Measurements from ENCODE around the gene MAP9.
A peak's percentile ranks its signal among the peaks of the same experiment; 100 is the strongest.
"Not testable (repeated sequence)": the region's sequence is repeated elsewhere in the genome, so short reads cannot be mapped to it uniquely, and the experiment has no call there.

The MAP9 gene

GRCh38 chr4:155376387-155377268 lies at the start of gene MAP9:
Gene MAP9 (minus strand): TSS chr4:155376965. CDS start chr4:155375850, 1,115 bp downstream.
- peak within 1 kb of the TSS; percentile 77 for H3K4me3 ChIP-seq (ENCODE audit: low read depth, low read length)

DNA sequence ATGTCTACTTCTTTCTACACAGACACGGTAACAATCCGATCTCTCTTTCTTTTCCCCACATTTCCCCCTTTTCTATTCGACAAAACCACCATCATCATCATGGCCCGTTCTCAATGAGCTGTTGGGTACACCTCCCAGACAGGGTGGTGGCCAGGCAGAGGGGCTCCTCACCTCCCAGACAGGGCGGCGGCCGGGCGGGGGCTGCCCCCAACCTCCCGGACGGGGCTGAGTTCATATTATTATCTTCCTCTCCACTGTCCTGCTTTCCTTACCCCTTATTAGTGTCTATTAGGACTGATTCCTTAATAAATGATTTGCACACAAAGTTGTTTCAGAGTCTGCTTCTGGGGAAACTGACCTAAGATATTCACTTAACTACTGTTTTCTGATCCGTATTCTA lies 48.0 kb upstream of the MAP9 start:
- H3K4me3 ChIP-seq (ENCODE audit: low read depth, low read length) = not testable (repeated sequence)

GRCh38 chr4:155423671-155424070 lies 46.9 kb upstream of the MAP9 start:
- H3K4me3 ChIP-seq (ENCODE audit: low read depth, low read length) = no peak overlapping the region

DNA sequence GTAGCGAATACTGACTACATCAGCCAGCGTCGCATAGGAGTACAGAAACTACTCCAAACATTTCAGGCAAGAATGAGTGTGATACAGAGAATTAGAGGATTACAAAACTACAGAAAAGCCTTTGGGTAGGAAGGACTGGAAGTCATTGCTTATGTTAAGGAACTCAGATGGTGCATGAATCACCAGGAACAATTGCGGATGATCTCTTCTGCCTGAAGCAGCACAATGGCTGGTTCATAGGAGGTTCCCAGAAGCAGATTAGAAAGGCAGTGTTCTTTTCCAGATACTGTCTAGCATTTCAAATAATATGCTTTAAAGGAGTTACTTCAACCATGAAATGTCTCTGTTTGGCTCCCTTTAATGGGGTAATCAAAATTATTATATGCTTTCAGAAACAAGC lies 42.5 kb upstream of the MAP9 start:
- no peak overlapping the region for H3K4me3 ChIP-seq (ENCODE audit: low read depth, low read length)

DNA sequence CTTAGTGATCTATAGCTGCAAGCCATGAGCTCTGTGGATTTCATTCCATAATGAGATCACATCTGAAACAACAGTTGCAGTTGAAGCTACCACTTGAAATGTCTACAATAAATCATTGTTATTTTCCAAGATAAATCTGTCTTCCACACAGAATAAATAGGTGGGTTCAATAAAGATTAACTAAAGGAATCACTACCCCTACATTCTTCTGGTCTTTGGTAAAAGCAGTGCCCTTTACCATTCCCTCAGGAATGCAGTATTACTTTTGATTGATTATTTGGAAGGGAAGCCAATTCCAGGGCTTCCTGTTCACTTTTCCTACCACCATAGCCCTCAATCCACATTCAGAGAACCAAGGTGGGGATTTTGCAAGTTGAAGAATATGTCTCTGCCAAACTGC lies 38.9 kb upstream of the MAP9 start:
- H3K4me3 ChIP-seq (ENCODE audit: low read depth, low read length) = no peak overlapping the region

- H3K4me3 ChIP-seq (ENCODE audit: low read depth, low read length) = no peak overlapping the region
These were observed 36.7 kb upstream of the MAP9 start for GRCh38 chr4:155413451-155413850.

DNA sequence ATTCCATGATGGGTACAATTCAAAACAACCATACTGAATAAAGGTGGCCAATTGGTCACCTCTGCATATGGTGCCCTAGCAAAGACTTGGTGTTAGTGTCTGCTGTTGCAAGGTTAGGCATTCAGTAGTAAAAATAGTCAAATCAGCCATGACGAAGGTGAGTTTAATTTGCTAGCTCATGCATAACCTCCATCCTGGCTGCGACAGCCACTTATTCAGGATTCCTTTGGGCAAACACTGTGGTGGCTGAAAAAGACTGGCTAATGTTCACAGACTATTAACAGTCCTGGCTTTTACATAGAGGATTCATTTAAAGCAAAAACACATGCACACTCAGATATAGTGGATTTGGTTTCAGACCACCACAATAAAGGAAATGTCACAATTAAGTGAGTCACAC lies 34.8 kb upstream of the MAP9 start:
- no peak overlapping the region for H3K4me3 ChIP-seq (ENCODE audit: low read depth, low read length)

DNA sequence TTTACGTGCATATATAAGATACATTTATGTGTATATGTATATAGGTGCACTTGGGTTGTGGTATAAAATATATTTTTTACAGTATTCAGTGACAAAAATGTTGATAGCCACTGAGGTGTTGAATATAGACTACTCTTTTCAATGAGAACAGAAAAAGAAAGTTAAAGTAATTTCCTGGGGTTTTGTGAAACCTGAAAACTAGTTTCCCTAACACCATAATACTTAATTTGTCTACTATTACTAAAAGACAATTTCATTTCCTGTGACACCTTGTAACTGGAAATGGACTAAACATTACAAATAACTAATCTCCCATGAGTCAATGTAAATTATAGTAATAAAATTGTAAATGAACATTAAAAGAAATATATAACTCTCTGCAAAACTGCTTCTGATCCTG lies 32.0 kb upstream of the MAP9 start:
- H3K4me3 ChIP-seq (ENCODE audit: low read depth, low read length) = no peak overlapping the region

- no peak overlapping the region for H3K4me3 ChIP-seq (ENCODE audit: low read depth, low read length)
These were observed 30.7 kb upstream of the MAP9 start for GRCh38 chr4:155407480-155407879.

- H3K4me3 ChIP-seq (ENCODE audit: low read depth, low read length) = no peak overlapping the region
These were observed 28.3 kb upstream of the MAP9 start for GRCh38 chr4:155405059-155405458.

- H3K4me3 ChIP-seq (ENCODE audit: low read depth, low read length) = no peak overlapping the region
These were observed 27.1 kb upstream of the MAP9 start for GRCh38 chr4:155403886-155404285.

DNA sequence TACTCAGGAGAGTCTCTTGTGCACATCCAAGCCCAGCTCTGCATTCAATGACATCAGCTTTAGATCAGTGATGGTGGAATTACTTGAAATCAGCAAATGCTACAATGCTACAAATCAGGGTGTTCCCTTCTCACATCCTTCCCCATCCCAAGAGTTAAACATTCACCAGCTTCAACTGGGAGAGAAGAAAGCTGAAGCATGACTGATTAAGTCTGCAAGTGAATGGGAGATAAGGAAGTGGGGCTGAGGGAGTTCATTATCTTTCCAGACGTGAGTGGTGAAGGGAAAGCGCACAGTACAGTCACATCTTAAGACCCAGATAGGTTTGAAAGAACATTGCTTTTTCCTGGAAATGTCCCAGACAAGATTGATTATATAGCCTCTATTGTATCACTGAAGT lies 26.2 kb upstream of the MAP9 start:
- H3K4me3 ChIP-seq (ENCODE audit: low read depth, low read length) = no peak overlapping the region

DNA sequence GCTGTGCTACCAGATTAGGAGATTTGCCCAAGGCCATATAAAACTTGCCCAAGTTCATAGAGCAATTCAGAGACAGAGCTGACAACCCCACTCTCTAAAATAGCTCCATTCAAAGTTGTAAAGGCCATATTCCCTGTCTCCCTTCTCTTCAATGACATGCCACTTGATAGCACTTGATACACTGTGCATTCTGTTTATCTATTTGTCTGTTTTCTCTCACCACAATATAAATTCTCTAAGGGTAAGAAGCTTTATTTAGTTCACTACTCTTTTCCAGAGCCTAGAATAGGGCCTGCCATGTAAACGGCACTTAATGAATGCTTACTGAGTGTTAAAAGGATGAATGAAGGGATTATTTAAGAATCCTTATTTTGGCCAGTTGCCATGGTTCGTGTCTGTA lies 24.1 kb upstream of the MAP9 start:
- H3K4me3 ChIP-seq (ENCODE audit: low read depth, low read length) = no peak overlapping the region

GRCh38 chr4:155399974-155400697 lies 23.4 kb upstream of the MAP9 start:
- no peak overlapping the region for H3K4me3 ChIP-seq (ENCODE audit: low read depth, low read length)

- no peak overlapping the region for H3K4me3 ChIP-seq (ENCODE audit: low read depth, low read length)
These were observed 15.9 kb upstream of the MAP9 start for GRCh38 chr4:155392481-155393184.

DNA sequence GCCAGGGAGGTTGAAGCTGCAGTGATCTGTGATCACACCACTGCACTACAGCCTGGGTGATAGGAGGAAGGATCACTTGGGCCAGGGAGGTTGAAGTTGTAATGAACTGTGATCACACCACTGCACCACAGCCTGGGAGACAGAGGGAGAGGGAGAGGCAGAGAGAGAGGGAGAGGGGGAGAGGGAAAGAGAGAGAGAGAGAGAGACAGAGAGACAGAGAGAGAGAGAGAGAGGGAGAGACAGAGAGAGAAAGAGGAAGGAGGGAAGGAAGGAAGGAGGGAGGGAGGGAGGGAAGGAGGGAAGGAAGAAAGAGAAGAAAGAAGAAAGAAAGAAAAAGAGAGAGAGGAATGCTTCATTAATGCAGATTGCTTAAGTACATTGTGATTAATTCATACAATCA lies 15.2 kb upstream of the MAP9 start:
- H3K4me3 ChIP-seq (ENCODE audit: low read depth, low read length) = no peak overlapping the region

- no peak overlapping the region for H3K4me3 ChIP-seq (ENCODE audit: low read depth, low read length)
These were observed 11.4 kb upstream of the MAP9 start for GRCh38 chr4:155388162-155388561.

- no peak overlapping the region for H3K4me3 ChIP-seq (ENCODE audit: low read depth, low read length)
These were observed 6.8 kb upstream of the MAP9 start for GRCh38 chr4:155383541-155383940.

- H3K4me3 ChIP-seq (ENCODE audit: low read depth, low read length) = no peak overlapping the region
These were observed 511 bp upstream of the MAP9 start for GRCh38 chr4:155377276-155377675.

GRCh38 chr4:155371432-155372043 lies 5.2 kb downstream of the MAP9 start:
- H3K4me3 ChIP-seq (ENCODE audit: low read depth, low read length) = no peak overlapping the region

DNA sequence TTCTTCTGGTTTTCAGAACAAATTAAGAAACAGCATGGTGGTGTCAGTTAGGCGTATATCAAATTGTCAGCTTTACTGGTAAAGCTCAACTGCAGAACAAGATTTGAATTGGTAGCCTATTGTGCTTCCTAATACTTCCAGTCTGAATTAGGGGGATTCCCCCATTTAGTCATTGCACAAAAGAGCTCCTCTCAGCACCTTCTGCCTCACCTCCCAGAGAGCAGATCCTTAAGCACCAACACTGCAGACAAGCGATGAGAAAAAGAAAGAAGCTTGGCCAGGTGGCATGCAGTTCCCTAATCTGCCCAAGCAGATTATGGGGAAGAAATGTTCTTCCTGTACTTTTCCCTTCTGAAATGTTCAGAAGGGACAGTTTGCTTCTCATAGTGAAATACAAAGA lies 9.2 kb downstream of the MAP9 start:
- no peak overlapping the region for H3K4me3 ChIP-seq (ENCODE audit: low read depth, low read length)

All from iPS-11a (cell line).